ENCODE measurements around the gene CNPY2.

DNA sequence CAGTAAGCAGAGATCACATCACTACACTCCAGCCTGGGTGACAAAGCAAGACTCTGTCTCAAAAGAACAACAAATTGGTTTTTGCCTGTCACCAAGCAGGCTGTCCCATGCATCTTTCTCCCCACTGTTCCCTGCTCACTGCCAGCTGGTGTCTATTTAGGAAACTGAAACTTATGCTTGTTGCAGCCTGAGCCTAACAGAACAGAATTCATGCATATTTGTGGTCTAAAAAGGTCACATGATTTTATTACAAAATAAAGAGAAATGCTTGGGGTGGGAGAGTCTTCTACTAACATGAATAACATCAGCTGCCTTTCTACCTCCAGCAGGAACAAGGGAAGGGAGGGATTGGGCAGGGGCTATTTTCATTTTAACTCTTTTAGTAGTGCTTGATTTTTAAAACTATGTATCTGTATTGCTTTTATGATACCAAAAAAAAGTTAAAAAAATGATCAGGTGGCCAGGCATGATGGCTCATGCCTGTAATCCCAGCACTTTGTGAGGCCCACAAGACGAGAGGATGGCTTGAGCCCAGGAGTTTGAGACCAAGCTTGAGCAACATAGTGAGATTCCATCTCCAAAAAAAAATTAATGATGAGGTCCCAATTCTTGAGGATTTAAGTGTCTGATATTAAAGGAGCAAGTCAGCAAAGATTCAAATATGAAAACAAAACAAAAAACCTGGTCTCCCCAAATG lies 43.2 kb upstream of the CNPY2 start:
- TF ChIP-seq, protein P1, sequence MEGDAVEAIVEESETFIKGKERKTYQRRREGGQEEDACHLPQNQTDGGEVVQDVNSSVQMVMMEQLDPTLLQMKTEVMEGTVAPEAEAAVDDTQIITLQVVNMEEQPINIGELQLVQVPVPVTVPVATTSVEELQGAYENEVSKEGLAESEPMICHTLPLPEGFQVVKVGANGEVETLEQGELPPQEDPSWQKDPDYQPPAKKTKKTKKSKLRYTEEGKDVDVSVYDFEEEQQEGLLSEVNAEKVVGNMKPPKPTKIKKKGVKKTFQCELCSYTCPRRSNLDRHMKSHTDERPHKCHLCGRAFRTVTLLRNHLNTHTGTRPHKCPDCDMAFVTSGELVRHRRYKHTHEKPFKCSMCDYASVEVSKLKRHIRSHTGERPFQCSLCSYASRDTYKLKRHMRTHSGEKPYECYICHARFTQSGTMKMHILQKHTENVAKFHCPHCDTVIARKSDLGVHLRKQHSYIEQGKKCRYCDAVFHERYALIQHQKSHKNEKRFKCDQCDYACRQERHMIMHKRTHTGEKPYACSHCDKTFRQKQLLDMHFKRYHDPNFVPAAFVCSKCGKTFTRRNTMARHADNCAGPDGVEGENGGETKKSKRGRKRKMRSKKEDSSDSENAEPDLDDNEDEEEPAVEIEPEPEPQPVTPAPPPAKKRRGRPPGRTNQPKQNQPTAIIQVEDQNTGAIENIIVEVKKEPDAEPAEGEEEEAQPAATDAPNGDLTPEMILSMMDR (IDR thresholded peaks at IDR 0.05) = no peak
- no peak for TF ChIP-seq POLR2A (IDR thresholded peaks at IDR 0.05)
